ENCODE measurements around the gene PSD2. TPM values are rescaled to one million over a fixed set of nuclear protein-coding genes. Genes with fewer than 3 reads are reported as not detected.
A peak's percentile ranks its signal among the peaks of the same experiment; 100 is the strongest.

The PSD2 gene
- total RNA-seq, 2 donors from 2014 or later: not detected

- H3K9me3 Mint-ChIP-seq: no peaks in the 10 kb centered on the region
- H3K4me1 Mint-ChIP-seq (ENCODE audit: low read depth in 2 of 2): peaks cover 0 to 16% of the 10 kb centered on the region in 2 donors
- DNase-seq (ENCODE audit: low spot score) (no peak), ATAC-seq (no peak)
- H3K36me3 Mint-ChIP-seq: no peaks in the 10 kb centered on the region
- no peak overlapping the region for H3K4me3 Mint-ChIP-seq
- peaks cover 0 to 4% of the 10 kb centered on the region in 2 donors for H3K27me3 Mint-ChIP-seq
- H3K27ac Mint-ChIP-seq: no peak overlapping the region
These were observed 24.9 kb upstream of the PSD2 start for GRCh38 chr5:139770722-139771121.

DNA sequence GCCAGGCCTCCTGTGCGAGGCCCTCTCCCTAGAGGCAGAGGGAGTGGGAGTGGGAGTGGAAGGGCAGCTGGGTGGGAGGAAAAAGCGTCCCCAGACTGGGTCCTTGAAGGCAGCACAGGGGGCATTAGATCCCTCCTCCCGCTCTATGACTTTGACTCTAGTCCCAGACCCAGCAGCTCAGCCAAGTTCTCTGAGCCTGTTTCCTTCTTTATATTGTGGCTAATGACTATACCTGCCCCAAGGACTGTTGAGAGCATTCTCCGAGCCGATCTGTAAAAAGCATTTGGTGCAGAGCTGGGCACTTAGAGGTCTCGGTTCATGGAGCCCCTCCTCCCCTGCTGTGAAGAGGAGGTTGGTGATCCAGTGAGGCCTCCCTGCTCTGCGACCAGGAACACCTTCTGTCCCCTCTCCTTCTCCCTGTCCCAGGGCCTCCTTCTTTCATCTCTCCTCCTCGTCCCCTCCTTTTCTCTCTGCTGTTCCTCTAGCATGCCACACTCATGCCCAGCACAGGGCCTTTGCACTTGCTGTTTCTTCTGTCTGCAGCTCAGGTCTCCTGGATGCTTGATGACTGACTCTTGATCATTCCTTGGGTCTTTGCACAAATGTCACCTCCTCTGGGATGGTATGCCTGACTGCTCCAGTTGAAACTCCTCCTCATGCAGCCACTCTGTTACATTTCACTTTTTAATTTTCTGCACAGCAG, 23.4 kb upstream of the PSD2 start:
- H3K9me3 Mint-ChIP-seq: no peaks in the 10 kb centered on the region
- H3K27me3 Mint-ChIP-seq: peaks cover 0 to 4% of the 10 kb centered on the region in 2 donors
- H3K27ac Mint-ChIP-seq: no peak overlapping the region
- ATAC-seq (no peak), DNase-seq (ENCODE audit: low spot score) (no peak)
- peaks cover 0 to 11% of the 10 kb centered on the region in 2 donors for H3K4me1 Mint-ChIP-seq (ENCODE audit: low read depth in 2 of 2)
- H3K4me3 Mint-ChIP-seq: no peak overlapping the region
- H3K36me3 Mint-ChIP-seq: no peaks in the 10 kb centered on the region

- Mint-ChIP-seq H3K9me3 (no peaks in the 10 kb centered on the region), H3K4me1 (ENCODE audit: low read depth in 2 of 2) (peaks cover 0 to 11% of the 10 kb centered on the region in 2 donors), H3K36me3 (no peaks in the 10 kb centered on the region), H3K27me3 (peaks cover 0 to 4% of the 10 kb centered on the region in 2 donors), H3K4me3 (no peak overlapping the region), H3K27ac (no peak overlapping the region)
- no peak for DNase-seq (ENCODE audit: low spot score)
- ATAC-seq: no peak
These were observed 22.5 kb upstream of the PSD2 start for GRCh38 chr5:139772927-139773690.

GRCh38 chr5:139774980-139775661, 20.5 kb upstream of the PSD2 start:
- no peak overlapping the region for H3K27ac Mint-ChIP-seq
- H3K9me3 Mint-ChIP-seq: no peaks in the 10 kb centered on the region
- peak overlapping the region; percentile 56 for H3K4me3 Mint-ChIP-seq
- ATAC-seq (peak; percentile 90 to 93), DNase-seq (ENCODE audit: low spot score) (peak; percentile 85)
- no peaks in the 10 kb centered on the region for H3K36me3 Mint-ChIP-seq
- H3K4me1 Mint-ChIP-seq (ENCODE audit: low read depth in 2 of 2): peaks cover 0 to 11% of the 10 kb centered on the region in 2 donors
- peaks cover 0 to 4% of the 10 kb centered on the region in 2 donors for H3K27me3 Mint-ChIP-seq

GRCh38 chr5:139775872-139776271, 19.7 kb upstream of the PSD2 start:
- ATAC-seq: no peak
- H3K4me3 Mint-ChIP-seq: peak overlapping the region; percentile 56
- H3K4me1 Mint-ChIP-seq (ENCODE audit: low read depth in 2 of 2): peaks cover 0 to 11% of the 10 kb centered on the region in 2 donors
- no peak overlapping the region for H3K27ac Mint-ChIP-seq
- H3K36me3 Mint-ChIP-seq: no peaks in the 10 kb centered on the region
- H3K27me3 Mint-ChIP-seq: peaks cover 0 to 4% of the 10 kb centered on the region in 2 donors
- H3K9me3 Mint-ChIP-seq: no peaks in the 10 kb centered on the region
- DNase-seq (ENCODE audit: low spot score): no peak

DNA sequence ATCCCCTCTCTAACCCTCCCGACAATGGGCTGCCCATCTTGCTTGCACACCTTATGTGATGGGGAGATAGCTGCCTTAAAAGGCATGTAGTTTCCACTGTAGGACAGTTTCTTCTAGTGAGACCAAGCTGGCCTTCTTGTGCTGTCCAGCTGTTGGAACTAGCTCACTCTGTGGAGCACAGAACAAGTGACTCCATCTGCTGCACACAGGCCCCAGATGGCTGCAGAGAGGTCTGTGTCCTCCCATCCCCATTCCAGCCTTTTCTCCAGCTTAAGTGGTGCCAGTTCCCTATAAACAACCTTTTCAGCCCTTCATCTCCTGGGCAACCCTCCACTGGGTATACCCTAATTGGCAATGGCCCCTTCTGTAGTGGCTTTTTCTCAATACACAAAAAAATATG, 18.7 kb upstream of the PSD2 start:
- DNase-seq (ENCODE audit: low spot score) (no peak), ATAC-seq (no peak)
- peaks cover 0 to 4% of the 10 kb centered on the region in 2 donors for H3K27me3 Mint-ChIP-seq
- H3K4me3 Mint-ChIP-seq: no peak overlapping the region
- H3K27ac Mint-ChIP-seq: no peak overlapping the region
- H3K9me3 Mint-ChIP-seq: no peaks in the 10 kb centered on the region
- peaks cover 0 to 11% of the 10 kb centered on the region in 2 donors for H3K4me1 Mint-ChIP-seq (ENCODE audit: low read depth in 2 of 2)
- H3K36me3 Mint-ChIP-seq: no peaks in the 10 kb centered on the region

GRCh38 chr5:139783436-139783965, 12.1 kb upstream of the PSD2 start:
- Mint-ChIP-seq H3K27ac (no peak overlapping the region), H3K9me3 (no peaks in the 10 kb centered on the region), H3K4me1 (ENCODE audit: low read depth in 2 of 2) (peaks cover 0 to 4% of the 10 kb centered on the region in 2 donors), H3K36me3 (no peaks in the 10 kb centered on the region), H3K27me3 (peaks cover 9 to 18% of the 10 kb centered on the region in 2 donors), H3K4me3 (no peak overlapping the region)
- DNase-seq (ENCODE audit: low spot score) (no peak), ATAC-seq (no peak)

GRCh38 chr5:139784488-139784887, 11.1 kb upstream of the PSD2 start:
- H3K36me3 Mint-ChIP-seq: no peaks in the 10 kb centered on the region
- H3K9me3 Mint-ChIP-seq: no peaks in the 10 kb centered on the region
- H3K4me1 Mint-ChIP-seq (ENCODE audit: low read depth in 2 of 2): peaks cover 0 to 8% of the 10 kb centered on the region in 2 donors
- no peak overlapping the region for H3K4me3 Mint-ChIP-seq
- no peak for DNase-seq (ENCODE audit: low spot score)
- ATAC-seq: no peak
- H3K27me3 Mint-ChIP-seq: peaks cover 9 to 18% of the 10 kb centered on the region in 2 donors
- no peak overlapping the region for H3K27ac Mint-ChIP-seq

- DNase-seq (ENCODE audit: low spot score): no peak
- H3K36me3 Mint-ChIP-seq: no peaks in the 10 kb centered on the region
- H3K4me1 Mint-ChIP-seq (ENCODE audit: low read depth in 2 of 2): peaks cover 0 to 8% of the 10 kb centered on the region in 2 donors
- no peaks in the 10 kb centered on the region for H3K9me3 Mint-ChIP-seq
- peak overlapping the region; percentile 86 for H3K4me3 Mint-ChIP-seq
- peaks cover 9 to 26% of the 10 kb centered on the region in 2 donors for H3K27me3 Mint-ChIP-seq
- no peak overlapping the region for H3K27ac Mint-ChIP-seq
- ATAC-seq: no peak
These were observed 8.4 kb upstream of the PSD2 start for GRCh38 chr5:139787257-139787567.

DNA sequence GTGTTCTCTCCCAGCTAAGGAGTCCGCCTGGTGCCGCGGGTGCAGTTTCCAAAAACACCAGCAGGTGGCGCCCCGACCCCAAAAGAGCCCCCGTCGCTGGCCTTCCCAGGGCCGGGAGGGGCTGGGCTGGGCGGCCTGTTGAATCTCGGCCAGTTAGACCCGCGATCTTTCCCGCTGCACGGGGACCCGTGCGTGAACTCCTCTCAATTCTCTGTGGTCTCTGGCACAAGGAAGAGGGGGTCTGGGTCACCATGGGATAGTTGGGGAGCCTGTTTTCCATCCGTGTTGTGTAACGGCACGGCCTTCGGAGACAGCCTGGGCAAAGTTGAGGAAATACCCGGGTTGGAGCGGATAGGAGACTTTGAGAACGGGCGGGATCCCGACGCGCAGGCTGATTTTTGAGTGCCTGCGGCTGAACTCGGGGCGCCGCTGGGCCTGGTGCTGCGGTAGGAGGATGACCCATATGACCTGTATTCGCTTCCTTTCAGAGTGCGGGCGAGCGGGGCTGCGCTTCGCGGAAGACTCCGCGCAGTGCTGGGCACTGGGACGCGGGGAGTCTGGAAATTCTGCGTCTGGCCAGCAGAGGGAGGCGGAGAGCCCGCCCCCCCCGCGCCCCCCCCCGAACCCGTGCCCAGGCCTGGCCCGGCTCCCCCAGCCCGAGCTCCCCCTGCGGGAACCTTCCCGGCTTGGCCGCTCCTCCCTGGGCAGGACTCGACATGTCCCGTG, 7.9 kb upstream of the PSD2 start:
- peak; percentile 91 for DNase-seq (ENCODE audit: low spot score)
- peak overlapping the region; percentile 65 to 75 for H3K27ac Mint-ChIP-seq

DNA sequence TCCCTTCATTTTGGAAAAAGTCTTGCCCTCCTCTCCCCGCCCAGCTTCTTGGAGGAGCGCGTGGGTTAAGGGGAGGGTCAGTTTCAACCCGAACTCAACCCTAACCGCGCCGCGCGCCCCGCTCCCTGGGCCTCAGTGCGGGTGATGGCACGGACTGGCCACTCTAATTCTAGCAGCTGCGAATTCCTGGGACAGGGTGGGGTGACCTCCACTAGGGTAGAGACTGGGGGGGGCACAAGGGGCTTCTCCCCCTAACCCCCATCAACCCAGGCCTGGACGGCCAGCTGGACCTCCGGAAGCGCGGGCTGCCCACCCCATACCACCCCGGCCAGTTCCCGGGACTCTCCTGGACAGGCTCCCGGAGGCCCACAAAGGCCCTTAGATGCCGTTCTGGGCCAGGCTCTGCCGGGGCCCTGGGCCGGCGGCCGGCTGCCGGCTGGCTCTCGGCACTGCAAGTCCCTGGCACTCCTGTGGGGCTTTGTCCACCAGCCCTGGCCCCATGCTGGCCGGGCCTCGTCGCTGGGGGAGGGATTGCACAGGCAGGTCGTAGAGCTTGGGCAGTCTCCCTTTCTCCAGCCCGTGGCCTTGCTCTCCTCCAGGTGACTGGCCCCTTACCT, 7.2 kb upstream of the PSD2 start:
- Mint-ChIP-seq H3K4me3 (peak overlapping the region; percentile 41), H3K27me3 (peaks cover 13 to 34% of the 10 kb centered on the region in 2 donors), H3K36me3 (no peaks in the 10 kb centered on the region), H3K27ac (no peak overlapping the region), H3K9me3 (no peaks in the 10 kb centered on the region), H3K4me1 (ENCODE audit: low read depth in 2 of 2) (peaks cover 0 to 8% of the 10 kb centered on the region in 2 donors)
- DNase-seq (ENCODE audit: low spot score) (no peak), ATAC-seq (no peak)

More for the DNA sequence above, 7.9 kb upstream of the PSD2 start:
- Mint-ChIP-seq H3K27me3 (peaks cover 11 to 30% of the 10 kb centered on the region in 2 donors), H3K9me3 (no peaks in the 10 kb centered on the region), H3K4me3 (peak overlapping the region; percentile 86), H3K4me1 (ENCODE audit: low read depth in 2 of 2) (peaks cover 0 to 8% of the 10 kb centered on the region in 2 donors), H3K36me3 (no peaks in the 10 kb centered on the region)
- peak; percentile 90 to 91 for ATAC-seq

DNA sequence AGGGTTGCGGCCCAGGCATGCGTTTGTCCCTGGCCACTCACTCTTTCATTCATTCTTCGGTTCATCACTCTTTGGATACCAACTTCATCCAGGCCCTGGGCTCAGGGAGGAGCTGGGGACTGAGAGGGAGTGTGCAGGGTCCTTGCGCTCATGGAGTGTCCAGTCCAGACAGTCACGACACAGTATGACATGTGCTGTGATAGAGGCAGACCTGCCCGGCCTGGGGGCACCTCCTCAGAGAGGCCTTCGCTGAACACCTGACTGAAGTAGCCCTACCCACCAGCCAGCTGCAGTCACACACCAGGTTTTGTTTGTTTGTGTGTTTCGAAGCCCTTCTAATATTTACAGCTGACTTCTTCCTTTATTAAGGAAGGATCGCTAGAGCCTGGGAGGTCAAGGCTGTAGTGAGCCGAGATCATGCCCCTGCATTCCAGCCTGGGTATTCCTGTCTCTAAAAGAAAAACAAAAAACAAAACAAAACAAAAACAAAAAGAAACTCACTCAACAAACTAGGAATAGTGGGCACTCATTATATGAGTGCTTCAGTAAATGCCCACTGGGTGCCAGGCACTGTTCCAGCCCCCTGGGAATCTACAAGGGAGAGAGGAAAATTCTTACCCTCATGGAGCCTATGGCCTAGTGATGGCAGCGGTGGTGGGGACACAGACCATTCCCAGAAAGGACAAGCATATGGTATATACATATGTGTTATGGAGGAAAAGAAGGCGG, 6.3 kb upstream of the PSD2 start:
- H3K27ac Mint-ChIP-seq: peak overlapping the region; percentile 17 to 81
- peaks cover 0 to 8% of the 10 kb centered on the region in 2 donors for H3K4me1 Mint-ChIP-seq (ENCODE audit: low read depth in 2 of 2)
- no peaks in the 10 kb centered on the region for H3K9me3 Mint-ChIP-seq
- H3K36me3 Mint-ChIP-seq: no peaks in the 10 kb centered on the region
- peaks cover 14 to 41% of the 10 kb centered on the region in 2 donors for H3K27me3 Mint-ChIP-seq
- DNase-seq (ENCODE audit: low spot score): no peak
- no peak for ATAC-seq
- H3K4me3 Mint-ChIP-seq: peak overlapping the region; percentile 41
